Lower leg skin (tissue), 3 donors: ENCODE data around the gene PRSS23.

Source experiments
- CTCF ChIP-seq, 3 donors: fragments of 450-650 bp; IDR thresholded peaks; one replicate each; pipeline ENCODE4 v1.5.1; 2016; ENCODE audit warnings: antibody characterized with exemption in 3 of 3, mild to moderate bottlenecking in 3 of 3, moderate library complexity in 2 of 3
- POLR2A ChIP-seq, 2 donors: fragments of 450-650 bp; IDR thresholded peaks; one replicate each; pipeline ENCODE4 v1.6.1; 2016 to 2017; ENCODE audit warnings: antibody characterized with exemption in 2 of 2, mild to moderate bottlenecking in 1 of 2, moderate library complexity in 1 of 2

- TF ChIP-seq POLR2A (IDR thresholded peaks at IDR 0.05) (no peak), CTCF (IDR thresholded peaks at IDR 0.05) (no peak)
These were observed 47.8 kb downstream of the PRSS23 start for GRCh38 chr11:86848132-86848531.
